ENCODE data around the gene SBF1. TPM values are rescaled to one million over a fixed set of nuclear protein-coding genes. Genes with fewer than 3 reads are reported as not detected.

Gene SBF1
- total RNA-seq, 1 donor from 2014 or later: 98.8 TPM

DNA sequence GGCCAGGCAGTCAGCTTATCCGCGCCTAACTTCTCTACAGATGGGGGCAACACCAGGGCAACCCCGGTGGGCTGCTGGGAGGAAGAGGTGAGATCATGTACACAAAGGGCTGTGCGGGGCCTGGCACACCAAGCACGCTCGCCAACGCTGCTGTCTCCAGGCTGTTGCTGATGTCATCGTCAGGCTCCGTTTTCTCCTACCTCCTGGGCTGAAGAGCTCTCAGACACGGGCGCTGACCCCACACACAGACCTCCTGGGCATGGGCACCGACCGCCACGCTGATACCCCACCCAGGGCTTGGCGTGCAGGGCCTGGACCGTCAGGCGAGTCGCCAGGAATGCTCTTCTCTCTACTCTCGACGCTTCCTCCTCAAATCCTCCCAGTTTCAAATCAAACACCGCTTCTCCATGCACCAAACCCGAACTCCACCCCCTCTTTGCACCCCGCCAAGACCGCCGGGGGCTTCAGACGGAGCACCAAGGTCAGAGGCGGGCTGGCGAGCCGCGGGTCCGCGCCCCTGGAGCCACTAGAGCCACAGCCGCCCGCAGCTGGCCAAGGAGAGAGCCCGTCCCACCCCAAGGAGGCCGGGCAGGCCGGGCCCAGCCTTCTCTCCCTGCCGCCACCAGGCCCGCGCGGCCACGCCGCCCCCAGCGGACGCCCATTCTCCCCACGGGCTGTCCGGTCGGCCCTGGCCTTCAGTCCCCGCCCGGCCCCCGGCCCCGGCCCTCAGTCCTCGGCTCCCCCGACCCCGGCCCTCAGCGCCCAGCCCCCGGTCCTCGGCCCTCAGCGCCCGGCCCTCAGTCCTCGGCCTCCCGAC lies 772 bp downstream of the SBF1 start:
- H3K36me3 ChIP-seq: no peaks in the 10 kb centered on the region
- intact Hi-C loops (cut with DNase I): no loop called here
- TF ChIP-seq, protein P1, sequence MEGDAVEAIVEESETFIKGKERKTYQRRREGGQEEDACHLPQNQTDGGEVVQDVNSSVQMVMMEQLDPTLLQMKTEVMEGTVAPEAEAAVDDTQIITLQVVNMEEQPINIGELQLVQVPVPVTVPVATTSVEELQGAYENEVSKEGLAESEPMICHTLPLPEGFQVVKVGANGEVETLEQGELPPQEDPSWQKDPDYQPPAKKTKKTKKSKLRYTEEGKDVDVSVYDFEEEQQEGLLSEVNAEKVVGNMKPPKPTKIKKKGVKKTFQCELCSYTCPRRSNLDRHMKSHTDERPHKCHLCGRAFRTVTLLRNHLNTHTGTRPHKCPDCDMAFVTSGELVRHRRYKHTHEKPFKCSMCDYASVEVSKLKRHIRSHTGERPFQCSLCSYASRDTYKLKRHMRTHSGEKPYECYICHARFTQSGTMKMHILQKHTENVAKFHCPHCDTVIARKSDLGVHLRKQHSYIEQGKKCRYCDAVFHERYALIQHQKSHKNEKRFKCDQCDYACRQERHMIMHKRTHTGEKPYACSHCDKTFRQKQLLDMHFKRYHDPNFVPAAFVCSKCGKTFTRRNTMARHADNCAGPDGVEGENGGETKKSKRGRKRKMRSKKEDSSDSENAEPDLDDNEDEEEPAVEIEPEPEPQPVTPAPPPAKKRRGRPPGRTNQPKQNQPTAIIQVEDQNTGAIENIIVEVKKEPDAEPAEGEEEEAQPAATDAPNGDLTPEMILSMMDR (IDR thresholded peaks at IDR 0.05): no peak
- no peak for DNase-seq (ENCODE audit: low spot score in 2 of 2)
- H3K27ac ChIP-seq: peak overlapping the region; percentile 59 to 72
- peaks cover 25 to 44% of the 10 kb centered on the region in 2 donors for H3K4me1 ChIP-seq
- H3K9me3 ChIP-seq: no peaks in the 10 kb centered on the region
- H3K4me3 ChIP-seq: peak overlapping the region; percentile 92 to 97
- H3K27me3 ChIP-seq: no peaks in the 10 kb centered on the region

DNA sequence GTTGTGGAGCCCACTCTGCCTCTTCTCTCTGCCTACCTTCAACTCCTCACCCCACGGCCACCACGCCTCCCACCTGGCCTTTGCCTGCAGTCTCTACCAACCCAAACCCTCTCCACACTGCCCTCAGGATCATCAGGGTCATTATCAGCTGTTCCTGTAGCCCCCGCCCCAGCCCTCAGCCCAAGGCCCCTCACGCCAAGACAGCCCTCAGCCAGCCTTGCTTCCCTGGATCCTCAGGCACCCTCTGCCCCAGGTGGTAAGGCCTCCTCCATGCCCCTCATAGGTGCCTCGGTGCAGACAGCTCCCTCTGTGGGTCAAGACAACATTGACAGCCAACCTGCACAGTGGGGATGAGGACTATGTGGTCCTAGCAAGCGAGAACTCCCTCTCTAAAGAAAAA lies 1.7 kb downstream of the SBF1 start:
- H3K9me3 ChIP-seq: no peaks in the 10 kb centered on the region
- DNase-seq (ENCODE audit: low spot score in 2 of 2): no peak
- H3K36me3 ChIP-seq: peaks cover under 1 to 2% of the 10 kb centered on the region in 2 donors
- peaks cover 25 to 44% of the 10 kb centered on the region in 2 donors for H3K4me1 ChIP-seq
- H3K27me3 ChIP-seq: no peaks in the 10 kb centered on the region
- TF ChIP-seq, protein P1 (IDR thresholded peaks at IDR 0.05): no peak
- peak overlapping the region; percentile 92 to 97 for H3K4me3 ChIP-seq
- no peak overlapping the region for H3K27ac ChIP-seq
- intact Hi-C loops (cut with DNase I): no loop called here

GRCh38 chr22:50471962-50472361 lies 2.9 kb downstream of the SBF1 start:
- H3K4me3 ChIP-seq: no peak overlapping the region
- TF ChIP-seq, protein P1 (IDR thresholded peaks at IDR 0.05): no peak
- no peak overlapping the region for H3K27ac ChIP-seq
- no peaks in the 10 kb centered on the region for H3K9me3 ChIP-seq
- H3K36me3 ChIP-seq: peaks cover 12% of the 10 kb centered on the region in 2 donors
- no peaks in the 10 kb centered on the region for H3K27me3 ChIP-seq
- intact Hi-C loops (cut with DNase I): no loop called here
- no peak for DNase-seq (ENCODE audit: low spot score in 2 of 2)
- H3K4me1 ChIP-seq: peaks cover 25 to 44% of the 10 kb centered on the region in 2 donors

GRCh38 chr22:50471197-50471847 lies 3.5 kb downstream of the SBF1 start:
- no peaks in the 10 kb centered on the region for H3K27me3 ChIP-seq
- intact Hi-C loops (cut with DNase I): no loop called here
- DNase-seq (ENCODE audit: low spot score in 2 of 2): no peak
- peaks cover 18 to 19% of the 10 kb centered on the region in 2 donors for H3K36me3 ChIP-seq
- H3K9me3 ChIP-seq: no peaks in the 10 kb centered on the region
- H3K4me1 ChIP-seq: peaks cover 25 to 44% of the 10 kb centered on the region in 2 donors
- H3K27ac ChIP-seq: no peak overlapping the region
- H3K4me3 ChIP-seq: no peak overlapping the region
- TF ChIP-seq, protein P1 (IDR thresholded peaks at IDR 0.05): no peak

DNA sequence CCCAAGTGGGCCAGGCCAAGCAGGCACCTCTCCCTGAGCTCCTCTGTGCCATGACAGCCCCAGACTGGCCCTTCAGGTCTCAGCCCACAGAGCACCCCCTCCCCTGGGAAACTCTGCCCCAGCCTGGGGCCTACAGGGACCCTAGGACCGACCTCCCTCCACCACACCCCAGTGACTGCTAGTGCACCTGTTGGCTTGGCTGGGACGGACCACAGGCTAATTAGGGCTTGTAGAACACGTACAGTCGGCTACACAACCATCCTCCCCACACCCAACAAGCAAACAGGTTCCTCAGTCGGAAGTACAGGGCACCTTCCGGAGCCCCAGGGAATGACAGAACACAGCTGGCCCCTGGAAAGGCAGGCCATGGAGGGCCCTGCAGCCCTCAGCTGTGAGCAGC lies 4.3 kb downstream of the SBF1 start:
- Histone ChIP-seq H3K27ac (no peak overlapping the region), H3K4me1 (peaks cover 25 to 42% of the 10 kb centered on the region in 2 donors), H3K27me3 (no peaks in the 10 kb centered on the region), H3K36me3 (peaks cover 26 to 27% of the 10 kb centered on the region in 2 donors), H3K9me3 (no peaks in the 10 kb centered on the region), H3K4me3 (no peak overlapping the region)
- TF ChIP-seq, protein P1 (IDR thresholded peaks at IDR 0.05): no peak
- DNase-seq (ENCODE audit: low spot score in 2 of 2): no peak
- intact Hi-C loops (cut with DNase I): no loop called here
